ENCODE data around the gene ARGLU1. TPM values are rescaled to one million over a fixed set of nuclear protein-coding genes. Genes with fewer than 3 reads are reported as not detected.
A peak's percentile ranks its signal among the peaks of the same experiment; 100 is the strongest.

ARGLU1 gene
- total and polyA plus RNA-seq, 7 donors = 23.2 to 43.5 (median 23.9) TPM

- TF ChIP-seq, protein P1, sequence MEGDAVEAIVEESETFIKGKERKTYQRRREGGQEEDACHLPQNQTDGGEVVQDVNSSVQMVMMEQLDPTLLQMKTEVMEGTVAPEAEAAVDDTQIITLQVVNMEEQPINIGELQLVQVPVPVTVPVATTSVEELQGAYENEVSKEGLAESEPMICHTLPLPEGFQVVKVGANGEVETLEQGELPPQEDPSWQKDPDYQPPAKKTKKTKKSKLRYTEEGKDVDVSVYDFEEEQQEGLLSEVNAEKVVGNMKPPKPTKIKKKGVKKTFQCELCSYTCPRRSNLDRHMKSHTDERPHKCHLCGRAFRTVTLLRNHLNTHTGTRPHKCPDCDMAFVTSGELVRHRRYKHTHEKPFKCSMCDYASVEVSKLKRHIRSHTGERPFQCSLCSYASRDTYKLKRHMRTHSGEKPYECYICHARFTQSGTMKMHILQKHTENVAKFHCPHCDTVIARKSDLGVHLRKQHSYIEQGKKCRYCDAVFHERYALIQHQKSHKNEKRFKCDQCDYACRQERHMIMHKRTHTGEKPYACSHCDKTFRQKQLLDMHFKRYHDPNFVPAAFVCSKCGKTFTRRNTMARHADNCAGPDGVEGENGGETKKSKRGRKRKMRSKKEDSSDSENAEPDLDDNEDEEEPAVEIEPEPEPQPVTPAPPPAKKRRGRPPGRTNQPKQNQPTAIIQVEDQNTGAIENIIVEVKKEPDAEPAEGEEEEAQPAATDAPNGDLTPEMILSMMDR (IDR thresholded peaks at IDR 0.05) = no peak
- intact Hi-C loops (cut with DNase I) = no loop called here
- ATAC-seq = peak in 1 of 4 donors; percentile 51
- DNase-seq = no peak
- no peak overlapping the region for H3K4me3 ChIP-seq
- no peaks in the 10 kb centered on the region for H3K27me3 ChIP-seq (ENCODE audit: insufficient read depth in 3 of 3, low read length in 2 of 3)
- no peaks in the 10 kb centered on the region for H3K9me3 ChIP-seq
- H3K36me3 ChIP-seq (ENCODE audit: insufficient read depth in 1 of 2, low read depth in 1 of 2) = peaks cover 0 to 30% of the 10 kb centered on the region in 2 donors
- WGBS, 3 donors = 59 to 70% (median 63%) methylated on average over 4 of the region's 4 CpGs
- peaks cover 7% of the 10 kb centered on the region for H3K4me1 ChIP-seq
- no peak overlapping the region for H3K27ac ChIP-seq
Observed at GRCh38 chr13:106550570-106551135, 17.3 kb downstream of the ARGLU1 start.

DNA sequence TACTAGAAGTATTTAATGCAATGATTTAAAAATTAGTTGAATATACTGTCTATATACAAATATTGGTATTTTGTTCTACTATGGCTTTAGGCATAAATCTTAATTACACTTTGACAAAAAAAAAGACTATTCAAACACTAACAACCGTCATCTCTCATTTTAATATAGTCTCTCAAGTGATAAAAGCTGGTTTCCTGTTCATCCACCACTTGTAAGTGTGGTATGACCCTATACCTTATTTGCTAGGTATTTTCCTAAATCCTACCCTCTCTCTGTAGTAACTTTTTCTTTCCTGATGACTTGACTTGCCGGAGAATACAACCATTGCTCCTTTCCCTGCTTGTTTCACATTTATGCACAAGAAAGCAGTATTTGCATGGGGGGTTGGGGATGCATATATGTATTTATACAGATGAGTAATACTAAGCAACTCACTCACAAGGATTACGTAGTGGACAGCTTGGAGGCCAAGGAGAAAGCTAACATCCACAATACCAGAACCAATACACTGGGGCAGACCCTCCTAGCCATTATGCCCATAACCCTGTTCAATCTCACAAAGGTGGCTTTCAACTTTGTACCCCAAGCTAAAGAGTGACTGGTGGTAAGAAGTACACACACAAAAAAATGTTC, 19.8 kb downstream of the ARGLU1 start:
- H3K27me3 ChIP-seq (ENCODE audit: insufficient read depth in 3 of 3, low read length in 2 of 3) = no peaks in the 10 kb centered on the region
- intact Hi-C loops (cut with DNase I) = no loop called here
- H3K4me1 ChIP-seq = peaks cover 7% of the 10 kb centered on the region
- DNase-seq = no peak
- H3K9me3 ChIP-seq = no peaks in the 10 kb centered on the region
- H3K4me3 ChIP-seq = no peak overlapping the region
- ATAC-seq = peak in 1 of 4 donors; percentile 38
- TF ChIP-seq, protein P1 (IDR thresholded peaks at IDR 0.05) = no peak
- 95 to 97% (median 97%) methylated on average over 3 of the region's 3 CpGs for whole genome bisulfite sequencing, 3 donors
- peaks cover 0 to 19% of the 10 kb centered on the region in 2 donors for H3K36me3 ChIP-seq (ENCODE audit: insufficient read depth in 1 of 2, low read depth in 1 of 2)
- H3K27ac ChIP-seq = no peak overlapping the region

DNA sequence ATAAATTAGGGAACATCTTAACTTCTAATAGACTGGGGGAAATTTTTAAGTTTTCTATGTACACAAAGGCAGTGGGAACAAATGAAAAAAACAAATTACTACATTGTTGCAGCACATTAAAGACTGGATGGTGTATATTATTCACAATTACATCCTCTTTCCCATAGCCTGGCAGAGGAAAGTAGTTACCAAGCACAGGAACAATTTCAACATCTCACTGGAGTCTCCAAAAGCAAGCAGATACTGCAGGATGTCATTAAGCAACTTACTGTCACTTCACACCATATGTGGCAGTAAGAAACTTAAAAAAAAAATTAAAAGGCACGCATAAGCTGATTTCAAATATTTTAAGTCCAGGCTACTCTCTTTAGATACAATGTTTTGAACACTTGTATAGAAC, 26.1 kb downstream of the ARGLU1 start:
- Histone ChIP-seq H3K27me3 (ENCODE audit: insufficient read depth in 3 of 3, low read length in 2 of 3) (no peaks in the 10 kb centered on the region), H3K36me3 (ENCODE audit: insufficient read depth in 1 of 2, low read depth in 1 of 2) (peaks cover 2 to 38% of the 10 kb centered on the region in 2 donors), H3K9me3 (no peaks in the 10 kb centered on the region), H3K4me3 (no peak overlapping the region), H3K4me1 (no peaks in the 10 kb centered on the region), H3K27ac (no peak overlapping the region)
- TF ChIP-seq, protein P1 (IDR thresholded peaks at IDR 0.05) = no peak
- no peak for DNase-seq
- intact Hi-C loops (cut with DNase I) = no loop called here
- 96 to 98% (median 98%) methylated on average over 1 of the region's 1 CpG for WGBS, 3 donors
- ATAC-seq = no peak

GRCh38 chr13:106540613-106541012, 27.3 kb downstream of the ARGLU1 start:
- Histone ChIP-seq H3K27me3 (ENCODE audit: insufficient read depth in 3 of 3, low read length in 2 of 3) (no peaks in the 10 kb centered on the region), H3K27ac (no peak overlapping the region), H3K4me1 (no peaks in the 10 kb centered on the region), H3K36me3 (ENCODE audit: insufficient read depth in 1 of 2, low read depth in 1 of 2) (peaks cover 2 to 38% of the 10 kb centered on the region in 2 donors), H3K4me3 (no peak overlapping the region), H3K9me3 (no peaks in the 10 kb centered on the region)
- DNase-seq (no peak), ATAC-seq (no peak)
- intact Hi-C loops (cut with DNase I) = no loop called here
- TF ChIP-seq, protein P1 (IDR thresholded peaks at IDR 0.05) = no peak
- 88 to 91% (median 89%) methylated on average over 4 of the region's 4 CpGs for WGBS, 3 donors

Data from psoas muscle (tissue), 8 donors.